Endodermal cell (in vitro differentiated cells): ENCODE results near the gene CCDC15. TPM values are rescaled to one million over a fixed set of nuclear protein-coding genes. Genes with fewer than 3 reads are reported as not detected.
"Not testable (repeated sequence)": the region's sequence is repeated elsewhere in the genome, so short reads cannot be mapped to it uniquely, and the experiment has no call there.

Source experiments
- DNase-seq: peaks from one replicate; pipeline ENCODE4 v3.0.0-alpha.2; 2017
- H3K27ac ChIP-seq: 2 replicates; pipeline ENCODE4 v1.5.1; 2013; ENCODE audit warnings: mild to moderate bottlenecking, low read depth, low read length, moderate library complexity
- H3K27me3 ChIP-seq: 2 replicates; pipeline ENCODE4 v1.6.1; 2013; ENCODE audit warnings: mild to moderate bottlenecking, low read length, moderate library complexity; ENCODE audit not compliant: insufficient read depth, control insufficient read depth, poor library complexity, severe bottlenecking
- H3K36me3 ChIP-seq: 2 replicates; pipeline ENCODE4 v1.7.0; 2013; ENCODE audit warnings: mild to moderate bottlenecking, low read length, moderate library complexity; ENCODE audit not compliant: control insufficient read depth, insufficient read depth
- H3K4me1 ChIP-seq: one replicate; pipeline ENCODE4 v1.7.0; 2013; ENCODE audit warnings: low read length; ENCODE audit not compliant: control insufficient read depth, insufficient read depth
- H3K4me3 ChIP-seq: 2 replicates; pipeline ENCODE4 v1.5.1; 2013; ENCODE audit warnings: mild to moderate bottlenecking, low read length, moderate library complexity
- H3K9ac ChIP-seq: 2 replicates; pipeline ENCODE4 v1.6.1; 2013; ENCODE audit warnings: mild to moderate bottlenecking, low read length, moderate library complexity; ENCODE audit not compliant: poor library complexity, severe bottlenecking; ENCODE audit errors: extremely low read depth
- H3K9me3 ChIP-seq: 2 replicates; pipeline ENCODE4 v1.6.1; 2013; ENCODE audit warnings: mild to moderate bottlenecking, low read length, moderate library complexity; ENCODE audit not compliant: control insufficient read depth
- H3K27ac Mint-ChIP-seq: 2 replicates; pipeline ENCODE4 v1.8.0; 2020; ENCODE audit warnings: mixed read lengths
- H3K27me3 Mint-ChIP-seq: 2 replicates; pipeline ENCODE4 v1.8.0; 2021; ENCODE audit warnings: mild to moderate bottlenecking, mixed read lengths; ENCODE audit not compliant: insufficient read depth
- H3K36me3 Mint-ChIP-seq: 2 replicates; pipeline ENCODE4 v1.8.0; 2020; ENCODE audit warnings: low read depth, mixed read lengths
- H3K4me1 Mint-ChIP-seq: 2 replicates; pipeline ENCODE4 v1.8.0; 2020; ENCODE audit warnings: mixed read lengths
- H3K4me3 Mint-ChIP-seq: 2 replicates; pipeline ENCODE4 v1.8.0; 2020; ENCODE audit warnings: mild to moderate bottlenecking, moderate library complexity, mixed read lengths
- H3K9me3 Mint-ChIP-seq: 2 replicates; pipeline ENCODE4 v1.8.0; 2020; ENCODE audit warnings: mild to moderate bottlenecking, mixed read lengths
- WGBS, 2 experiments: methylation state at CpG; one replicate each; pipeline versions ENCODE4 v1.1.5 to v1.1.7; 2013; ENCODE audit warnings: missing lambda C conversion rate in 2 of 2, mixed read lengths in 1 of 2; ENCODE audit not compliant: insufficient coverage in 1 of 2, insufficient read length in 1 of 2; 5-methylcytosine and 5-hydroxymethylcytosine counted together
- total RNA-seq, 2 donors: library from RNA; stranded (reverse); fragmentation: NEBNext Ultra II Directional in 1 of 2; extraction: Animal tissue kit (Norgen Biotek cat#: 25700) in 1 of 2; gene quantifications; 2 replicates in 1 of 2; 3 replicates in 1 of 2; pipeline ENCODE4 v1.2.1, GENCODE V29; 2021
- TF ChIP-seq, protein P1 (sequence below): fragments of 200-600 bp; sonication (generic); conservative IDR thresholded peaks from 2 replicates; pipeline ENCODE4 v1.5.0; 2021; ENCODE audit warnings: antibody characterized with exemption, mild to moderate bottlenecking

Gene CCDC15
- total RNA-seq, 2 donors from 2014 or later: 3.3 TPM

DNA sequence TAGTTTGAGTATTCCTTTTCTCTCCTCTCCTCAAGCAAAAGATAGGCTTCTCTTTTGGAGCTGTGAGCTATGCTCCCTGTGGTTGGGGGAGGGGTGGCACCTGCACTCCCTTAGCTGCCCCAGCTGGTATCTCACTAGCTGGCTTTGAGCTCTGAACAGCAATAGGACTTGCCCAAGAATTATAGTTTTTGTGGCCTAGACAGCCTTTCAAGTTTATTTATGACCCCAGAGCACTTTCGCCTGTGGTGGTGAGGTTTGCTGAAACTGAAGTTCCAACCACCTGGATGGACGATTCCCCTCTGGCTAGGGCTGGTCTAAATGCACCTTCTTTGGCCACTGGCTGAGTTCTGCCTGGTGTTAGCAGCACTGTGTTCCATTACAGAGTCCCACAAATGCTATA is 72.0 kb downstream of the CCDC15 start:
- H3K9ac ChIP-seq: no peak overlapping the region
- no peaks in the 10 kb centered on the region for H3K36me3 Mint-ChIP-seq
- WGBS, 2 experiments: 94 to 100% methylated on average over 2 of the region's 2 CpGs
- H3K4me3 ChIP-seq: no peak overlapping the region
- no peaks in the 10 kb centered on the region for H3K27me3 ChIP-seq
- no peak overlapping the region for H3K27ac Mint-ChIP-seq
- DNase-seq: no peak
- H3K4me1 Mint-ChIP-seq: no peaks in the 10 kb centered on the region
- TF ChIP-seq, protein P1, sequence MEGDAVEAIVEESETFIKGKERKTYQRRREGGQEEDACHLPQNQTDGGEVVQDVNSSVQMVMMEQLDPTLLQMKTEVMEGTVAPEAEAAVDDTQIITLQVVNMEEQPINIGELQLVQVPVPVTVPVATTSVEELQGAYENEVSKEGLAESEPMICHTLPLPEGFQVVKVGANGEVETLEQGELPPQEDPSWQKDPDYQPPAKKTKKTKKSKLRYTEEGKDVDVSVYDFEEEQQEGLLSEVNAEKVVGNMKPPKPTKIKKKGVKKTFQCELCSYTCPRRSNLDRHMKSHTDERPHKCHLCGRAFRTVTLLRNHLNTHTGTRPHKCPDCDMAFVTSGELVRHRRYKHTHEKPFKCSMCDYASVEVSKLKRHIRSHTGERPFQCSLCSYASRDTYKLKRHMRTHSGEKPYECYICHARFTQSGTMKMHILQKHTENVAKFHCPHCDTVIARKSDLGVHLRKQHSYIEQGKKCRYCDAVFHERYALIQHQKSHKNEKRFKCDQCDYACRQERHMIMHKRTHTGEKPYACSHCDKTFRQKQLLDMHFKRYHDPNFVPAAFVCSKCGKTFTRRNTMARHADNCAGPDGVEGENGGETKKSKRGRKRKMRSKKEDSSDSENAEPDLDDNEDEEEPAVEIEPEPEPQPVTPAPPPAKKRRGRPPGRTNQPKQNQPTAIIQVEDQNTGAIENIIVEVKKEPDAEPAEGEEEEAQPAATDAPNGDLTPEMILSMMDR: no peak
- H3K27me3 Mint-ChIP-seq: peaks cover 2% of the 10 kb centered on the region
- H3K36me3 ChIP-seq: no peaks in the 10 kb centered on the region
- no peak overlapping the region for H3K4me3 Mint-ChIP-seq
- H3K4me1 ChIP-seq: no peaks in the 10 kb centered on the region
- H3K27ac ChIP-seq: no peak overlapping the region
- no peaks in the 10 kb centered on the region for H3K9me3 Mint-ChIP-seq
- peaks cover 3% of the 10 kb centered on the region for H3K9me3 ChIP-seq

DNA sequence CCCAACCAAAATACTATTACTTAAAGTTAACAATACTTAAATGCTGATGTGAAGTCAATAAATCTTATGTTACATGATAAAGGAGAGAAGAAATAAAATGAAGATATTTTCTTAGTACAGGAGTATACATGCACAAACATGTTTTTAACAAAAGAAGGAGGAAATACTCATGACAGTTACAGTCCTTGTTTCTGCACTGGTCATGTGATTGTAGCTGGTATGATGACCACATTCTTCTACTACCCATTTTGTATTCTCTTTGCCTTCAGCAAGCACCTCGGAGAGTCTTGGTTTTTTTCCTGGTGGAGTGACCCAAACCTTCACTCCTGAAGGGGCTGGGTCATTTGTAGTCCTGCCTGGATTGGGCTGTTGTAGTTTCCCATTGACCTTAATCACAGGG is 75.4 kb downstream of the CCDC15 start:
- not testable (repeated sequence) for H3K27ac ChIP-seq, H3K9ac ChIP-seq, H3K36me3 Mint-ChIP-seq, DNase-seq, H3K4me3 Mint-ChIP-seq, H3K4me3 ChIP-seq, H3K27me3 Mint-ChIP-seq, H3K9me3 ChIP-seq, H3K4me1 Mint-ChIP-seq, H3K27me3 ChIP-seq, H3K36me3 ChIP-seq, H3K4me1 ChIP-seq, H3K27ac Mint-ChIP-seq
- H3K9me3 Mint-ChIP-seq: peaks cover 13% of the 10 kb centered on the region
- WGBS, 2 experiments: 67 to 72% methylated on average over 1 of the region's 1 CpG

DNA sequence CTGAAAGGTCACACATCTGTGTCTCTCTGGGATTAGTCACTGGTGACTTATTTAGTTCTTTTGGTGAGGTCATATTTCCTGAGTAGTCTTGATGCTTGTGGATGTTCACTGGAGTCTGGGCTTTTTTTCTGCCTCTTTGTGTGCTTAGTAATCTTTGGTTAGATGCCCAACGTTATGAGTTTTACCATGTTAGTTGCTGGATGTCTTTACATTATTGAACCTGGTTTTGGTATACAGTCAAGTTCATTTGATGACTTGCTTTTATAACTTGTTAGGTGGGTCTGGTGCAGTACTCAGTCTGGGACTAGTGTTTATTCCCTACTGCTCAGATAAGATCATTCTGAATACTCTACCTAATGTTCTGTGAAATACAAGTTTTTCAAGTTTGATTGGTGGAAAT is 82.9 kb downstream of the CCDC15 start:
- H3K27ac ChIP-seq: no peak overlapping the region

More for the DNA sequence above, 82.9 kb downstream of the CCDC15 start:
- H3K4me3 Mint-ChIP-seq: no peak overlapping the region
- Histone ChIP-seq H3K9me3 (no peaks in the 10 kb centered on the region), H3K36me3 (no peaks in the 10 kb centered on the region), H3K4me1 (no peaks in the 10 kb centered on the region), H3K9ac (no peak overlapping the region), H3K4me3 (no peak overlapping the region), H3K27me3 (no peaks in the 10 kb centered on the region)
- peaks cover 16% of the 10 kb centered on the region for H3K9me3 Mint-ChIP-seq
- H3K27ac Mint-ChIP-seq: no peak overlapping the region
- TF ChIP-seq, protein P1: no peak
- WGBS, 2 experiments: 86% methylated on average over 1 of the region's 1 CpG; no CpG with 5 or more reads in 1 of the 2 experiments
- H3K4me1 Mint-ChIP-seq: no peaks in the 10 kb centered on the region
- no peaks in the 10 kb centered on the region for H3K27me3 Mint-ChIP-seq
- H3K36me3 Mint-ChIP-seq: no peaks in the 10 kb centered on the region
- no peak for DNase-seq
